ENCODE results near the gene LRRC75A. TPM values are rescaled to one million over a fixed set of nuclear protein-coding genes. Genes with fewer than 3 reads are reported as not detected.

Gene LRRC75A
- total and polyA plus RNA-seq, 7 donors, result 2.2 to 40.5 (median 5.7) TPM

GRCh38 chr17:16484445-16485175 is 7.4 kb downstream of the LRRC75A start:
- Histone ChIP-seq H3K4me3 (peak overlapping the region; percentile 9 to 38 (median 28)), H3K27me3 (no peaks in the 10 kb centered on the region), H3K36me3 (no peaks in the 10 kb centered on the region), H3K4me1 (peaks cover 0 to 39% (median 33%) of the 10 kb centered on the region in 4 donors), H3K27ac (peak overlapping the region in 3 of 4 donors; percentile 68 to 87 (median 79)), H3K9me3 (no peaks in the 10 kb centered on the region)
- TF ChIP-seq EP300 (IDR thresholded peaks at IDR 0.05), result no peak
- TF ChIP-seq CTCF (IDR thresholded peaks at IDR 0.05), result no peak
- no peak for TF ChIP-seq POLR2AphosphoS5 (IDR thresholded peaks at IDR 0.05)
- TF ChIP-seq POLR2A (IDR thresholded peaks at IDR 0.05), result no peak
- DNase-seq, result no peak
- intact Hi-C loops (cut with DNase I), result no loop called here
- 58 to 72% methylated on average over 19 of the region's 19 CpGs for WGBS, 2 donors

GRCh38 chr17:16483021-16483645 is 8.9 kb downstream of the LRRC75A start:
- Histone ChIP-seq H3K9me3 (no peaks in the 10 kb centered on the region), H3K4me1 (peaks cover 0 to 54% (median 45%) of the 10 kb centered on the region in 4 donors), H3K36me3 (no peaks in the 10 kb centered on the region)

GRCh38 chr17:16482253-16482652 is 9.7 kb downstream of the LRRC75A start:
- TF ChIP-seq POLR2AphosphoS5 (IDR thresholded peaks at IDR 0.05), result no peak
- no peak for TF ChIP-seq POLR2A (IDR thresholded peaks at IDR 0.05)
- TF ChIP-seq CTCF (IDR thresholded peaks at IDR 0.05), result no peak
- no peak for TF ChIP-seq EP300 (IDR thresholded peaks at IDR 0.05)
- 93 to 94% methylated on average over 8 of the region's 8 CpGs for WGBS, 2 donors

More at GRCh38 chr17:16483021-16483645, 8.9 kb downstream of the LRRC75A start:
- DNase-seq, result no peak
- H3K4me3 ChIP-seq, result no peak overlapping the region
- 91 to 94% methylated on average over 8 of the region's 8 CpGs for WGBS, 2 donors
- intact Hi-C loops (cut with DNase I), result no loop called here
- TF ChIP-seq EP300 (IDR thresholded peaks at IDR 0.05) (no peak), CTCF (IDR thresholded peaks at IDR 0.05) (no peak), POLR2AphosphoS5 (IDR thresholded peaks at IDR 0.05) (no peak), POLR2A (IDR thresholded peaks at IDR 0.05) (no peak)
- no peaks in the 10 kb centered on the region for H3K27me3 ChIP-seq
- no peak overlapping the region for H3K27ac ChIP-seq

GRCh38 chr17:16480995-16481394 is 11.0 kb downstream of the LRRC75A start:
- Histone ChIP-seq H3K4me3 (no peak overlapping the region), H3K9me3 (no peaks in the 10 kb centered on the region), H3K27ac (no peak overlapping the region), H3K27me3 (no peaks in the 10 kb centered on the region), H3K4me1 (peaks cover 0 to 53% (median 46%) of the 10 kb centered on the region in 4 donors), H3K36me3 (no peaks in the 10 kb centered on the region)
- no peak for DNase-seq
- WGBS, 2 donors, result 71 to 88% methylated on average over 6 of the region's 6 CpGs
- no peak for TF ChIP-seq POLR2AphosphoS5 (IDR thresholded peaks at IDR 0.05)
- no peak for TF ChIP-seq EP300 (IDR thresholded peaks at IDR 0.05)
- no peak for TF ChIP-seq CTCF (IDR thresholded peaks at IDR 0.05)
- TF ChIP-seq POLR2A (IDR thresholded peaks at IDR 0.05), result no peak
- intact Hi-C loops (cut with DNase I), result no loop called here

More at GRCh38 chr17:16482253-16482652, 9.7 kb downstream of the LRRC75A start:
- no peaks in the 10 kb centered on the region for H3K27me3 ChIP-seq
- DNase-seq, result no peak
- H3K4me3 ChIP-seq, result no peak overlapping the region
- intact Hi-C loops (cut with DNase I), result no loop called here
- H3K27ac ChIP-seq, result no peak overlapping the region
- no peaks in the 10 kb centered on the region for H3K9me3 ChIP-seq
- no peaks in the 10 kb centered on the region for H3K36me3 ChIP-seq
- H3K4me1 ChIP-seq, result peaks cover 0 to 61% (median 53%) of the 10 kb centered on the region in 4 donors
